AG04450 (cell line): ENCODE data around the gene FBXW4. TPM values are rescaled to one million over a fixed set of nuclear protein-coding genes. Genes with fewer than 3 reads are reported as not detected.

Source experiments
- CTCF ChIA-PET: fragments of 300-600, 350-600 bp; formaldehyde crosslinking; extraction: SDS; loops from one replicate; lab custom pipeline; 2022; ENCODE audit warnings: antibody characterized with exemption, inconsistent platforms; lab: Charles Lee
- POLR2A ChIA-PET: fragments of 350-600 bp; formaldehyde crosslinking; extraction: SDS; loops from one replicate; lab custom pipeline; 2021; ENCODE audit warnings: antibody characterized with exemption, inconsistent platforms; lab: Yijun Ruan, JAX
- DNase-seq: peaks from one replicate; pipeline ENCODE4 v3.0.0-alpha.2; 2011; ENCODE audit warnings: low read depth, low spot score
- H3K27ac ChIP-seq: one replicate; pipeline ENCODE4 v1.5.1; 2012; ENCODE audit warnings: low read depth, low read length, control low read depth
- H3K27me3 ChIP-seq: one replicate; pipeline ENCODE4 v1.6.0; 2012; ENCODE audit warnings: low read length; ENCODE audit not compliant: control insufficient read depth, insufficient read depth
- H3K4me3 ChIP-seq: 2 replicates; pipeline ENCODE4 v1.5.1; 2011; ENCODE audit warnings: mild to moderate bottlenecking, low read depth, low read length, control low read depth
- H3K9me3 ChIP-seq: 2 replicates; pipeline ENCODE4 v1.5.1; 2012; ENCODE audit warnings: low read length; ENCODE audit not compliant: control insufficient read depth, insufficient read depth
- CTCF ChIP-seq: IDR thresholded peaks from 2 replicates; pipeline ENCODE4 v1.5.1; 2011; ENCODE audit warnings: low read depth, low read length, control low read depth, inconsistent platforms
- polyA plus RNA-seq: library from polyadenylated mRNA; depleted of rRNA; stranded (reverse); fragments of >200 nt; gene quantifications from 2 replicates; pipeline ENCODE4 v1.2.3, GENCODE V29; 2011

FBXW4 gene
- polyA plus RNA-seq, 1 experiment, result 18.3 TPM

DNA sequence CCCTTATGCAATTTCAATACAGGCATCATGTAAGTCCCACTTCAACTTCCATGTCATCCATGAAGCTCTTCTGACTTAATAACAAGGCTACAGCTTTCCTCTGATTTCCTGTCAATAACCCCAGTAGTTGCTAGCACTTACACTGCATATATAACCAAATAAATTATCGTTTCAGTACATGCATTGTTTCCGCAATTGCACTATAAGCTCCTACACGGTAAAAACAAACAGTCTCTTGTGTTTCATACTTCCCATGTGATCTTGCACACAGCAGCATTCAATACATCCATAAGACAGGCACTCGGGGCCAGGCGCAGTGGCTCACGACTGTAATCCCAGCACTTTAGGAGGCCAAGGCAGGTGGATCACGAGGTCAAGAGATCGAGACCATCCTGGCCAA is 41.4 kb downstream of the FBXW4 start:
- TF ChIP-seq CTCF, result no peak
- POLR2A ChIA-PET, result no interaction called here
- Histone ChIP-seq H3K4me3 (no peak overlapping the region), H3K9me3 (no peaks in the 10 kb centered on the region), H3K27ac (no peak overlapping the region), H3K27me3 (no peaks in the 10 kb centered on the region)
- CTCF ChIA-PET, result no interaction called here
- no peak for DNase-seq

- POLR2A ChIA-PET, result no interaction called here
- no peak overlapping the region for H3K4me3 ChIP-seq
Measured at GRCh38 chr10:101651336-101651735, 43.6 kb downstream of the FBXW4 start.

DNA sequence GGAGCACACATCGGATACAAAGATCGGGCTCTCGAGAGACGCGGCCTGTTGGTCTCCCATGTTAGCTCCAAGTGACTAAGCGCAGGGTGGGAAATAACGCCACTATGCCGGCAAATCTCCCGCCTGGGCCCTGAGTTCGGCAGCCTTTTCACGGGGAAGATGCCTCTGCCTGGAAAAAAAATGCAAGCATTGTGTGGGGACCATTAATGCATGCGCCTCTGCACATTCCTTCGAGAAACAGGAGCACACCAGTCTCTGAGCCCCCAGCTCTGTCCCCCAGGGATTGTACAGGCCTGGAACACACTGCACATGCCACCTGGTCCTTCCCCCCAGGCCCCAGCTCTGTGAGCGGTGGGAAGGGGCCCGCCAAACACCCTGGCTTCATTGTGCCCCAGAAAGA is 44.1 kb downstream of the FBXW4 start:
- CTCF ChIA-PET, result no interaction called here
- Histone ChIP-seq H3K27me3 (no peaks in the 10 kb centered on the region), H3K27ac (no peak overlapping the region), H3K9me3 (no peaks in the 10 kb centered on the region), H3K4me3 (no peak overlapping the region)
- DNase-seq, result no peak
- POLR2A ChIA-PET, result no interaction called here
- no peak for TF ChIP-seq CTCF

More at GRCh38 chr10:101651336-101651735, 43.6 kb downstream of the FBXW4 start:
- no peak for DNase-seq
- H3K27me3 ChIP-seq, result no peaks in the 10 kb centered on the region
- CTCF ChIA-PET, result no interaction called here
- no peaks in the 10 kb centered on the region for H3K9me3 ChIP-seq
- no peak overlapping the region for H3K27ac ChIP-seq
- TF ChIP-seq CTCF, result no peak

DNA sequence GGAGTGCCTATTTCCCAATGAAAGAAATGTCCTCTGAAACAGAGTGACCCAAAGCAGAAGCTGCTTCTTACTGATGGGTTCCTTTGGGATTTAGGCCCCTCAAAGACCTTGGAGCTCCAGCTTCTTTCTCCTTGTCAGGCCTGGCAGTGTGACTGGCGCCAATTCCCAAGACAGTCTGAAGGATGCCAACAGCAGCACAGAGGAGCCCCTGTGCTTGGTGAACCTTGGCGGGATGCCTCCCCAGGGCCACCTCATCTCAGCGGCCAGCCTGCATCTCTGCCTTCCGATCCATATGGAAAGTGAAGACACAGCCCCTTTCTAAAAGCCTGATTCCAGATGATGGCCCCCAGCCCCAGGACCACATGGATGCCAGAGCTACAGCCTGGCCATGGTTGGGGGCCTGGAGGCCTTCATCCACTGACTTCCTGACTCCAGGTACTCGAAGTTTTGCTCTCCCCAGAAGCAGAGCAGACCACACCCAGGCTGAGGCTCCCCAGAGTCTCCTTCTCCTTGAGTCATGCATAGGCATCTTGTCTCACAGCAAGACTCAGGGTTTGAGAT is 45.4 kb downstream of the FBXW4 start:
- H3K27ac ChIP-seq, result no peak overlapping the region
- no peak for TF ChIP-seq CTCF
- ChIA-PET CTCF (no interaction called here), POLR2A (no interaction called here)
- no peak for DNase-seq
- H3K4me3 ChIP-seq, result no peak overlapping the region
- H3K9me3 ChIP-seq, result no peaks in the 10 kb centered on the region
- no peaks in the 10 kb centered on the region for H3K27me3 ChIP-seq

DNA sequence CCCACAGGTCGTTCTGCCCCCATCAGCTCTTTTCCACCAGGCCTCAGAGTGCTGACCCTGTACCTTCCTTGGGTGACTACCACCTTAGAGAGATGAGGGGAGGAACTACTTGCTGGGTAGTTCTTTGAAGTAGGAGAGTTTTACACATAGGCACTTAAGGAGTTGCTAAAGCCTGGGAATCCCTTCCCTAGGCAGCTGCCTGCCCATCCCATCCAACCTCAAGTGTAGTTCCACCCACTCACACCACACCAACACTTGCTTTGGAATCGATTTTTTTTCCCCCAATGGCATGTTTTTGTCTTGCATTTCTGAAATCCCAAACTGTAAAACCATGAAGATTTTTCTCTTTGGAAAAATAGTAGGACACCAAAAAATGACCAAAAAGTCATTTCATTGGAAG is 47.7 kb downstream of the FBXW4 start:
- H3K4me3 ChIP-seq, result no peak overlapping the region
- ChIA-PET CTCF (interaction anchor here (0.6 kb wide), 1 partner anchor 44 kb away, joined by 3 read pairs; no protein-coding TSS in a partner anchor), POLR2A (interaction anchor here (0.5 kb wide), 1 partner anchor 25 kb away, joined by 4 read pairs; no protein-coding TSS in a partner anchor)
- no peak for TF ChIP-seq CTCF
- no peaks in the 10 kb centered on the region for H3K9me3 ChIP-seq
- no peak for DNase-seq
- H3K27ac ChIP-seq, result no peak overlapping the region
- H3K27me3 ChIP-seq, result no peaks in the 10 kb centered on the region
